PC-9 (cell line): ENCODE measurements around the gene SDR42E2.
"Not testable (repeated sequence)": the region's sequence is repeated elsewhere in the genome, so short reads cannot be mapped to it uniquely, and the experiment has no call there.

ENCODE experiments used
- EZH2 ChIP-seq: fragments of 200-600 bp; sonication (generic); IDR thresholded peaks from 2 replicates; pipeline ENCODE4 v1.8.0; 2017; ENCODE audit warnings: antibody characterized with exemption, low read depth
- TF ChIP-seq, protein P1 (sequence below): fragments of 200-600 bp; sonication (generic); conservative IDR thresholded peaks from 2 replicates; pipeline ENCODE4 v1.6.1; 2017; ENCODE audit warnings: mixed run types, antibody characterized with exemption, mild to moderate bottlenecking, moderate library complexity

DNA sequence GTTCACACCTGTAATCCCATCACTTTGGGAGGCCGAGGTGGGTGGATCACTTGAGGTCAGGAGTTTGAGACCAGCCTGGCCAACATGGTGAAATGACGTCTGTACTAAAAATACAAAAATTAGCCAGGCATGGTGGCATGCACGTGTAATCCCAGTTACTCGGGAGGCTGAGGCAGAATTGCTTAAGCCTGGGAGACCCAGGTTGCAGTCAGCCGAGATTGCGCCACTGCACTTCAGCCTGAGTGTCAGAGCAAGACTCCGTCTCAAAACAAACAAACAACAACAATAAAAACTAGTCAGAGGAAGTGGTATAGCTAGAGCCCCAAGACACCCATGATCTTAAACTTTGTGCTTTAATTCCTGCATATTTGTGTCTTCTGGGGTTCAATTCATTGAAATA lies 9.2 kb upstream of the SDR42E2 start:
- TF ChIP-seq, protein P1, sequence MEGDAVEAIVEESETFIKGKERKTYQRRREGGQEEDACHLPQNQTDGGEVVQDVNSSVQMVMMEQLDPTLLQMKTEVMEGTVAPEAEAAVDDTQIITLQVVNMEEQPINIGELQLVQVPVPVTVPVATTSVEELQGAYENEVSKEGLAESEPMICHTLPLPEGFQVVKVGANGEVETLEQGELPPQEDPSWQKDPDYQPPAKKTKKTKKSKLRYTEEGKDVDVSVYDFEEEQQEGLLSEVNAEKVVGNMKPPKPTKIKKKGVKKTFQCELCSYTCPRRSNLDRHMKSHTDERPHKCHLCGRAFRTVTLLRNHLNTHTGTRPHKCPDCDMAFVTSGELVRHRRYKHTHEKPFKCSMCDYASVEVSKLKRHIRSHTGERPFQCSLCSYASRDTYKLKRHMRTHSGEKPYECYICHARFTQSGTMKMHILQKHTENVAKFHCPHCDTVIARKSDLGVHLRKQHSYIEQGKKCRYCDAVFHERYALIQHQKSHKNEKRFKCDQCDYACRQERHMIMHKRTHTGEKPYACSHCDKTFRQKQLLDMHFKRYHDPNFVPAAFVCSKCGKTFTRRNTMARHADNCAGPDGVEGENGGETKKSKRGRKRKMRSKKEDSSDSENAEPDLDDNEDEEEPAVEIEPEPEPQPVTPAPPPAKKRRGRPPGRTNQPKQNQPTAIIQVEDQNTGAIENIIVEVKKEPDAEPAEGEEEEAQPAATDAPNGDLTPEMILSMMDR: not testable (repeated sequence)
- TF ChIP-seq EZH2: not testable (repeated sequence)
